H1 (cell line): Measurements from ENCODE around the gene GSTT4. TPM values are rescaled to one million over a fixed set of nuclear protein-coding genes. Genes with fewer than 3 reads are reported as not detected.

Experiments used
- E2F6 ChIP-seq: IDR thresholded peaks from 2 replicates; pipeline ENCODE4 v1.6.1; 2012; ENCODE audit warnings: inconsistent platforms
- SAP30 ChIP-seq: fragments of 300-600 bp; sonication (generic); IDR thresholded peaks from 2 replicates; pipeline ENCODE4 v1.7.1; 2012; ENCODE audit warnings: low read length, moderate library complexity, mild to moderate bottlenecking, inconsistent platforms; ENCODE audit not compliant: insufficient read depth, insufficient replicate concordance
- YY1 ChIP-seq: IDR thresholded peaks from 2 replicates; pipeline ENCODE4 v1.6.1; 2011; ENCODE audit warnings: low read depth, mild to moderate bottlenecking, low read length
- polyA plus RNA-seq, 7 experiments: library from polyadenylated mRNA; depleted of rRNA in 3 of 7; stranded (reverse) in 5 of 7; unstranded in 2 of 7; fragments of >200 nt in 5 of 7; fragments of 200-250 nt in 2 of 7; gene quantifications; 1 replicate in 5 of 7; 2 replicates in 1 of 7; 4 replicates in 1 of 7; pipeline versions ENCODE4 v1.2.1 to v1.2.3, GENCODE V29; 2011 to 2013; ENCODE audit warnings: missing spikeins in 2 of 7, mixed read lengths in 2 of 7
- total RNA-seq: library from RNA; stranded (reverse); fragmentation: NEBNext Ultra II Directional; extraction: Animal tissue kit (Norgen Biotek cat#: 25700); gene quantifications from 2 replicates; pipeline ENCODE4 v1.2.1, GENCODE V29; 2021

The GSTT4 gene
- total and polyA plus RNA-seq, 2 of the 8 experiments (the other 6 are each of a cell fraction or from before 2014, with no cell fraction given) = 0.14 TPM; not detected in 1

DNA sequence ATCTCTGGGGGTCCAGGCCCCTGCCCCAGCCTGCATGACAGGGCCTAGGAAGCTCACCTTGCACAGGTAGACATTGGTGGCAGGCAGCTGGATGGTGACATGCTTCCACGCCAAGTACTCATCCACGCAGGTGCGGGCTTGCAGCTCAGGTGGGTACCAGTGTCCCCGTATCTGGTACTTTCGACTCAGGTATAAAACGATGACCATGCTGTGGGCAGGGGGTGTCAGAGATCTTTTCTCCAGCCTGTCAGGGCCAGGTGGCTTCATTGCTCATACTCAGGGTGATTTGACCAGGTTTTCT lies 1.6 kb upstream of the GSTT4 start (continued):
- TF ChIP-seq YY1 = no peak
- TF ChIP-seq E2F6 = no peak
- TF ChIP-seq SAP30 = no peak
